Measurements from ENCODE around the gene ALKBH7.

- TF ChIP-seq CTCF (IDR thresholded peaks at IDR 0.05) (no peak), POLR2A (IDR thresholded peaks at IDR 0.05) (no peak), POLR2AphosphoS5 (IDR thresholded peaks at IDR 0.05; ENCODE audit: insufficient read depth in 1 of 2, low read depth in 1 of 2) (no peak)
Observed at GRCh38 chr19:6384381-6384780, 11.8 kb downstream of the ALKBH7 start.

All from vagina (tissue), 2 donors.